Calu3 (cell line): ENCODE results near the gene BRD8. TPM values are rescaled to one million over a fixed set of nuclear protein-coding genes. Genes with fewer than 3 reads are reported as not detected.
A peak's percentile ranks its signal among the peaks of the same experiment; 100 is the strongest.

Source experiments
- BruUV-seq: library from RNA; stranded (reverse); fragments of 400-500 nt; replicated peaks from 2 replicates; lab custom pipeline; 2021; lab: Mats Ljungman, UMichigan
- CTCF ChIA-PET: fragments of 300-600 bp; sonication (Branson Sonifier 250); formaldehyde crosslinking; loops from one replicate; lab custom pipeline; 2022; ENCODE audit warnings: antibody characterized with exemption; lab: Charles Lee
- DNase-seq: peaks from one replicate; pipeline ENCODE4 v3.0.0; 2022
- H3K27ac Mint-ChIP-seq: one replicate; pipeline ENCODE4 v1.8.0; 2022; ENCODE audit warnings: mixed read lengths; ENCODE audit not compliant: unreplicated experiment
- H3K27me3 Mint-ChIP-seq: one replicate; pipeline ENCODE4 v1.8.0; 2022; ENCODE audit warnings: mixed read lengths; ENCODE audit not compliant: unreplicated experiment
- H3K36me3 Mint-ChIP-seq: one replicate; pipeline ENCODE4 v1.8.0; 2022; ENCODE audit warnings: mild to moderate bottlenecking, moderate library complexity, mixed read lengths; ENCODE audit not compliant: insufficient read depth, unreplicated experiment
- H3K4me1 Mint-ChIP-seq: one replicate; pipeline ENCODE4 v1.8.0; 2022; ENCODE audit warnings: mild to moderate bottlenecking, low read depth, mixed read lengths; ENCODE audit not compliant: unreplicated experiment
- H3K4me3 Mint-ChIP-seq: one replicate; pipeline ENCODE4 v1.8.0; 2022; ENCODE audit warnings: mild to moderate bottlenecking, low read depth, moderate library complexity, mixed read lengths; ENCODE audit not compliant: unreplicated experiment
- H3K9me3 Mint-ChIP-seq: one replicate; pipeline ENCODE4 v1.8.0; 2022; ENCODE audit warnings: low read depth, mixed read lengths; ENCODE audit not compliant: unreplicated experiment
- intact Hi-C: fragments of 100-400 bp; cut with micrococcal nuclease; formaldehyde crosslinking; loops from one replicate; pipeline ENCODE4 v1.10.0; 2022; ENCODE audit not compliant: unreplicated experiment
- total RNA-seq: library from RNA; stranded (reverse); gene quantifications from 2 replicates; pipeline ENCODE4 v1.2.3, GENCODE V29; 2022
- TF ChIP-seq, protein P1 (sequence below): fragments of 200-600 bp; IDR thresholded peaks from one replicate; pipeline ENCODE4 v1.8.0; 2022; ENCODE audit warnings: antibody characterized with exemption; ENCODE audit not compliant: unreplicated experiment

The BRD8 gene
- total RNA-seq, 1 experiment from 2014 or later, result 124 TPM

DNA sequence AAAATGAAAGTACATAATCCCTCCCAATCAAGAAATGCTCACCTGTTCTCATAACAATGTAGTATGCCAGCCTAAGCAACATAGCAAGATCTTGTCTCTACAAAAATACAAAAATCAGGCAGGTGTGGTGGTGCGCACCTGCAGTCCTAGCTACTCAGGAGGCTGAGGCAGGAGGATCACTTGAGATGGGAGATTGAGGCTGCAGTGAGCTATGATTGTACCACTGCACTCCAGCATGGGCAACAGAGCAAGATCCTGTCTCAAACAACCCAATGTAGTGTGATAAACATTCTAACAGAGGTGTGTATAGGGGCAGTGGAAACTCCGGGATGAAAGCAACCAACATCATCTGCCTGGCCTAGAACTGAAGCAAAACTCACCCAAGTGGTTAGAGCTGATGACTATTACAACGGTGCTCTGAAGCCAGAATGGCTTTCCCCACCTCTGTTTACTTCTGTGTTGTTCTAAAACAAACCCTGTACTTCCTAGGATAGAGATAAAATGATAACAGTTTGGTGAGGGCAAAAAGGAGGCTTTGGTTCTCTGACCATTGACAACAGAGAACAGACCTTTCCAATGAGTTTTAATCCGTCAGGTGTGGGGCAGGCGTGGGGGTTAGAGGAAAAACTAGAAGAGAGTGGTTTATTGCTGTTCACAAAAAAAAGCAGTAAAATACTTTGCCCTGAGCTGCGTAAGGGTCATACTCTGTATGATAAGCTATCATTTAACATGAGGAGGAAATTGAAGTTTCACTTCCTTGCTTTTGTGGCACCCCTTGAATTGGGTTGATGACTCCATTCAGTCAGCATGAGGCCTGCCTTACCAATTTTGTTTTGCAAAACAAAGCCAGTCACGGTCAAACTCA is 75.7 kb downstream of the BRD8 start:
- no peaks in the 10 kb centered on the region for H3K9me3 Mint-ChIP-seq
- H3K27ac Mint-ChIP-seq, result no peak overlapping the region
- intact Hi-C loops, result no loop called here
- BruUV-seq, result no TSS peak
- H3K36me3 Mint-ChIP-seq, result no peaks in the 10 kb centered on the region
- H3K4me3 Mint-ChIP-seq, result no peak overlapping the region
- TF ChIP-seq, protein P1, sequence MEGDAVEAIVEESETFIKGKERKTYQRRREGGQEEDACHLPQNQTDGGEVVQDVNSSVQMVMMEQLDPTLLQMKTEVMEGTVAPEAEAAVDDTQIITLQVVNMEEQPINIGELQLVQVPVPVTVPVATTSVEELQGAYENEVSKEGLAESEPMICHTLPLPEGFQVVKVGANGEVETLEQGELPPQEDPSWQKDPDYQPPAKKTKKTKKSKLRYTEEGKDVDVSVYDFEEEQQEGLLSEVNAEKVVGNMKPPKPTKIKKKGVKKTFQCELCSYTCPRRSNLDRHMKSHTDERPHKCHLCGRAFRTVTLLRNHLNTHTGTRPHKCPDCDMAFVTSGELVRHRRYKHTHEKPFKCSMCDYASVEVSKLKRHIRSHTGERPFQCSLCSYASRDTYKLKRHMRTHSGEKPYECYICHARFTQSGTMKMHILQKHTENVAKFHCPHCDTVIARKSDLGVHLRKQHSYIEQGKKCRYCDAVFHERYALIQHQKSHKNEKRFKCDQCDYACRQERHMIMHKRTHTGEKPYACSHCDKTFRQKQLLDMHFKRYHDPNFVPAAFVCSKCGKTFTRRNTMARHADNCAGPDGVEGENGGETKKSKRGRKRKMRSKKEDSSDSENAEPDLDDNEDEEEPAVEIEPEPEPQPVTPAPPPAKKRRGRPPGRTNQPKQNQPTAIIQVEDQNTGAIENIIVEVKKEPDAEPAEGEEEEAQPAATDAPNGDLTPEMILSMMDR, result no peak
- peaks cover 23% of the 10 kb centered on the region for H3K27me3 Mint-ChIP-seq
- CTCF ChIA-PET, result interaction anchor here (0.6 to 0.8 kb wide), 2 partner anchors 45 to 460 kb away, joined by 3 to 4 read pairs; no protein-coding TSS in a partner anchor
- DNase-seq, result no peak
- peaks cover 2% of the 10 kb centered on the region for H3K4me1 Mint-ChIP-seq

DNA sequence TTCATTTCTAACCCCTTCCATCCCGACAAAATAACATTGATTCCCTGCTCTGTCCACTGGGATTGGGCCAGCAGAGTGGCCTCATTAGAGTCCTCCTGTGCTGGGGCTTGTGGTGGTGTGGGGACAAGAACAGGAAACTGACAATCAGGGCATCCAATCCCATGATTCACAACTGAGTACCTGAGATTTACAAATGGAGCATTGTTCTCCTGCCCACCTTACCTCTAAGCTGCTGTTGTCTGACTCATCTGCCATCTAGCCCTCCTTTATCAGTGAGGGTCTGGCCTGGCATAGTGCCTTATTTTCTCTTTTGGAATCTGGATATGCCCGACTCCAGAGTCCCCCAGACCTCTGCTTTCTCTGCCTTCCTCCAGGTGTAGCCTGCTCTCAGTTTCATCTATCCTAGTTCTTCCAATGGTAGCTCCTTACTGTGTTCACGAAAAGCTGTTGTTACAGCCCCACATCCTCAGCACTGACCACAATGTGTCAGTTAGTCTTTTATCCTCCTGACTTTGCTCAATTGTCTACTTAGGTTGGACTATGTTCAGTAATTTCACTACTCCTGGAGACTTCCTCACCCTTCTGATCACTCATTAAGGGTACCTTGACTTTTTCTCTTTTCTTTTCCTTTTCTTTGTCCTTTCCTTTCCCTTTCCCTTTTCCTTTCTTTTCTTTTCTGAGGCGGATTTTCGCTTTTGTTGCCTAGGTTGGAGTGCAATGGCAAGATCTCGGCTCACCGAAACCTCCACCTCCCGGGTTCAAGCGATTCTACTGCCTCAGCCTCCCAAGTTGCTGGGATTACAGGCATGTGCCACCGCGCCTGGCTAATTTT is 81.2 kb downstream of the BRD8 start:
- CTCF ChIA-PET, result interaction anchor here (0.5 to 1.0 kb wide), 3 partner anchors 16 to 71 kb away, joined by 3 read pairs; no protein-coding TSS in a partner anchor
- Mint-ChIP-seq H3K4me3 (no peak overlapping the region), H3K36me3 (no peaks in the 10 kb centered on the region), H3K27me3 (peaks cover 19% of the 10 kb centered on the region), H3K9me3 (no peaks in the 10 kb centered on the region), H3K27ac (peak overlapping the region; percentile 33), H3K4me1 (peaks cover 28% of the 10 kb centered on the region)
- intact Hi-C loops, result no loop called here
- no TSS peak for BruUV-seq
- peak; percentile 44 for DNase-seq
- TF ChIP-seq, protein P1, result no peak

DNA sequence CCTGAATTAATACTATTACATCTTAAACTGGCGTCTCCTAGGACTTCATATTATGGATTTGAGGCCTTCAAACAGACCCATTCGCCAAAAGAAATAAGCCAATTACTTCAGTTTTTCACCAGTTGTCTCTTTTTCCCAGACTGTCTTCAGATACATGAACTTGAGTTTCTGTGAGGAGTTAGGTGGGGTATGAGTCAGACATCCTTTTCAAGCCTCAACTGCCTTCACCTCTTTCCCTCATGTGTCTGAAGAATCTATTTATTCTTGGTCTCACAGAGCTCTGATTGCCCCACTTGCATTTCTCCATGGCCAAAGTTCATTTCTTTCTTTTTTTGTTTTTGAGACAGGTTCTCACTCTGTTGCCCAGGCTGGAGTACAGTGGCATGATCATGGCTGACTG is 82.1 kb downstream of the BRD8 start:
- CTCF ChIA-PET, result interaction anchor here (0.5 to 0.6 kb wide), 2 partner anchors 33 to 70 kb away, joined by 3 read pairs; no protein-coding TSS in a partner anchor
- peaks cover 28% of the 10 kb centered on the region for H3K4me1 Mint-ChIP-seq
- no peaks in the 10 kb centered on the region for H3K36me3 Mint-ChIP-seq

More for the DNA sequence above, 82.1 kb downstream of the BRD8 start:
- Mint-ChIP-seq H3K27me3 (peaks cover 12% of the 10 kb centered on the region), H3K4me3 (no peak overlapping the region), H3K27ac (peak overlapping the region; percentile 33), H3K9me3 (no peaks in the 10 kb centered on the region)
- DNase-seq, result no peak
- BruUV-seq, result no TSS peak
- intact Hi-C loops, result no loop called here
- TF ChIP-seq, protein P1, result no peak
